GM12872 (cell line): ENCODE measurements around the gene CDK18.

Experiments
- CTCF ChIP-seq: IDR thresholded peaks from 3 replicates; pipeline ENCODE4 v1.5.1; 2011; ENCODE audit warnings: low read depth, mild to moderate bottlenecking, low read length, moderate library complexity; ENCODE audit not compliant: insufficient read depth

The CDK18 gene

GRCh38 chr1:205534444-205534985, 30.0 kb downstream of the CDK18 start:
- TF ChIP-seq CTCF = no peak

GRCh38 chr1:205535096-205535495, 30.6 kb downstream of the CDK18 start:
- no peak for TF ChIP-seq CTCF

- no peak for TF ChIP-seq CTCF
Measured at GRCh38 chr1:205535866-205536758, 31.6 kb downstream of the CDK18 start.

- TF ChIP-seq CTCF = no peak
Measured at GRCh38 chr1:205536759-205537361, 32.4 kb downstream of the CDK18 start.

GRCh38 chr1:205537386-205538018, 33.0 kb downstream of the CDK18 start:
- no peak for TF ChIP-seq CTCF

GRCh38 chr1:205538235-205538840, 33.9 kb downstream of the CDK18 start:
- TF ChIP-seq CTCF = no peak
